ENCODE measurements around the gene EML2.

EML2 gene

GRCh38 chr19:45681391-45682015 lies 42.3 kb upstream of the EML2 start (continued):
- TF ChIP-seq ZSCAN4 (tag by site-specific recombination; IDR thresholded peaks at IDR 0.05) (no peak), HIC1 (tag by site-specific recombination; IDR thresholded peaks at IDR 0.05) (peak; percentile 55; the same call in 1 of the 2 replicates), ZBTB48 (tag by site-specific recombination; IDR thresholded peaks at IDR 0.05) (no peak; the same call in 1 of the 2 replicates), ZNF510 (tag by site-specific recombination; IDR thresholded peaks at IDR 0.05; ENCODE audit: insufficient replicate concordance) (no peak), KLF7 (tag by site-specific recombination; IDR thresholded peaks at IDR 0.05; ENCODE audit: borderline replicate concordance) (no peak), GFI1B (tag by site-specific recombination; IDR thresholded peaks at IDR 0.05) (no peak), ZNF335 (tag by site-specific recombination; conservative IDR thresholded peaks at IDR 0.05) (peak; percentile 76), ZNF629 (tag by site-specific recombination; IDR thresholded peaks at IDR 0.05) (no peak; the same call in 1 of the 2 replicates), ZNF211 (tag by site-specific recombination; IDR thresholded peaks at IDR 0.05; ENCODE audit: low read depth) (no peak), INSM2 (tag by site-specific recombination; IDR thresholded peaks at IDR 0.05) (no peak), ZXDB (tag by site-specific recombination; IDR thresholded peaks at IDR 0.05) (peak; percentile 68; the same call in 1 of the 2 replicates), ZFP37 (tag by site-specific recombination; IDR thresholded peaks at IDR 0.05) (0 out of 2 replicates have a peak, but pooled peaks have one; percentile 33), ZFP69B (tag by site-specific recombination; IDR thresholded peaks at IDR 0.05) (0 out of 2 replicates have a peak, but pooled peaks have one; percentile 21), ZNF423 (tag by site-specific recombination; IDR thresholded peaks at IDR 0.05) (no peak), ZBTB1 (tag by site-specific recombination; IDR thresholded peaks at IDR 0.05) (no peak), ZBTB10 (tag by site-specific recombination; IDR thresholded peaks at IDR 0.05) (peak; percentile 41; the same call in 1 of the 2 replicates), ZNF610 (tag by site-specific recombination; IDR thresholded peaks at IDR 0.05; ENCODE audit: borderline replicate concordance) (no peak), YY2 (tag by site-specific recombination; IDR thresholded peaks at IDR 0.05) (no peak), ZNF837 (tag by site-specific recombination; IDR thresholded peaks at IDR 0.05) (no peak), ZNF701 (tag by site-specific recombination; IDR thresholded peaks at IDR 0.05) (no peak), ZNF623 (tag by site-specific recombination; IDR thresholded peaks at IDR 0.05) (no peak), ZNF426 (tag by site-specific recombination; IDR thresholded peaks at IDR 0.05) (no peak), RBAK (tag by site-specific recombination; IDR thresholded peaks at IDR 0.05) (no peak), ZBTB11 (tag by site-specific recombination; conservative IDR thresholded peaks at IDR 0.05; ENCODE audit: low read depth) (0 out of 2 replicates have a peak, but pooled peaks have one; percentile 14), FEZF1 (tag by site-specific recombination; IDR thresholded peaks at IDR 0.05) (no peak), ZNF292 (tag by site-specific recombination; IDR thresholded peaks at IDR 0.05; ENCODE audit: borderline replicate concordance, low read depth) (no peak)
